ENCODE results near the gene RALB. TPM values are rescaled to one million over a fixed set of nuclear protein-coding genes. Genes with fewer than 3 reads are reported as not detected.
"Not testable (repeated sequence)": the region's sequence is repeated elsewhere in the genome, so short reads cannot be mapped to it uniquely, and the experiment has no call there.

The RALB gene
- total and polyA plus RNA-seq, 8 donors, result 26.3 to 87.4 (median 41.5) TPM

DNA sequence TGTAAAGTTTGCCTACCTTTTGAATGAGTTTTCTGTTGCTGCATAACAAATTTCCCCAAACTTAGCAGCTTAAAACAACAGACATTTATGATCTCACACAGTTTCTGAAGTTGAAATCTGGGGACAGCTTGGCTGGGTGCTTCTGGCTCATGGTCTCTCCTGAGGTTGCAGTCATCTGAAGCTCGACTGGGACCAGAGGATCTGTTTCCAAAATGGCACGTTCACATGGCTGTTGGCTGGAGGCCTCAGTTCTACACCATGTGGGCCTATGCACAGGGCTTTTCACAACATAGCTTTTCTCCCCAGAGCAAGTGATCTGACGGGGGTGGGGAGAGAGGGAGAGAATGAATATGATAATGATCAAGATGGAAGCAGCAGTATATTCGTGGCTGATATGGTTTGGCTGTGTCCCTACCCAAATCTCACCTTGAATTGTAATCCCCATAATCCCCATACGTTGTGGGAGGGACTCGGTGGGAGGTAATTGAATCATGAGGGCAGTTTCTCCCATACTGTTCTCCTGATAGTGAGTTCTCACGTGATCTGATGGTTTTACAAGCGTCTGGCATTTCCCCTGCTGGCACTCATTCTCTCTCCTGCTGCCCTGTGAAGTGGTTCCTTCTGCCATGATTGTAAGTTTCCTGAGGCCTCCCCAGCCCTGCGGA lies 3.5 kb downstream of the RALB start:
- Histone ChIP-seq H3K36me3 (no peaks in the 10 kb centered on the region), H3K27me3 (no peaks in the 10 kb centered on the region), H3K9me3 (peaks cover 0 to 8% (median 0%) of the 10 kb centered on the region in 4 donors), H3K4me3 (no peak overlapping the region), H3K4me1 (peaks cover 13 to 61% (median 36%) of the 10 kb centered on the region in 4 donors), H3K27ac (no peak overlapping the region)
- WGBS, 5 donors, result 70 to 80% (median 73%) methylated on average over 9 of the region's 9 CpGs
- no peak for DNase-seq
- intact Hi-C loops (cut with DNase I; ENCODE audit: low total_unique reads), result no loop called here
- TF ChIP-seq, protein P1, sequence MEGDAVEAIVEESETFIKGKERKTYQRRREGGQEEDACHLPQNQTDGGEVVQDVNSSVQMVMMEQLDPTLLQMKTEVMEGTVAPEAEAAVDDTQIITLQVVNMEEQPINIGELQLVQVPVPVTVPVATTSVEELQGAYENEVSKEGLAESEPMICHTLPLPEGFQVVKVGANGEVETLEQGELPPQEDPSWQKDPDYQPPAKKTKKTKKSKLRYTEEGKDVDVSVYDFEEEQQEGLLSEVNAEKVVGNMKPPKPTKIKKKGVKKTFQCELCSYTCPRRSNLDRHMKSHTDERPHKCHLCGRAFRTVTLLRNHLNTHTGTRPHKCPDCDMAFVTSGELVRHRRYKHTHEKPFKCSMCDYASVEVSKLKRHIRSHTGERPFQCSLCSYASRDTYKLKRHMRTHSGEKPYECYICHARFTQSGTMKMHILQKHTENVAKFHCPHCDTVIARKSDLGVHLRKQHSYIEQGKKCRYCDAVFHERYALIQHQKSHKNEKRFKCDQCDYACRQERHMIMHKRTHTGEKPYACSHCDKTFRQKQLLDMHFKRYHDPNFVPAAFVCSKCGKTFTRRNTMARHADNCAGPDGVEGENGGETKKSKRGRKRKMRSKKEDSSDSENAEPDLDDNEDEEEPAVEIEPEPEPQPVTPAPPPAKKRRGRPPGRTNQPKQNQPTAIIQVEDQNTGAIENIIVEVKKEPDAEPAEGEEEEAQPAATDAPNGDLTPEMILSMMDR (IDR thresholded peaks at IDR 0.05), result no peak
- TF ChIP-seq EP300 (IDR thresholded peaks at IDR 0.05) (no peak), POLR2A (IDR thresholded peaks at IDR 0.05) (no peak), POLR2AphosphoS5 (IDR thresholded peaks at IDR 0.05) (no peak)

DNA sequence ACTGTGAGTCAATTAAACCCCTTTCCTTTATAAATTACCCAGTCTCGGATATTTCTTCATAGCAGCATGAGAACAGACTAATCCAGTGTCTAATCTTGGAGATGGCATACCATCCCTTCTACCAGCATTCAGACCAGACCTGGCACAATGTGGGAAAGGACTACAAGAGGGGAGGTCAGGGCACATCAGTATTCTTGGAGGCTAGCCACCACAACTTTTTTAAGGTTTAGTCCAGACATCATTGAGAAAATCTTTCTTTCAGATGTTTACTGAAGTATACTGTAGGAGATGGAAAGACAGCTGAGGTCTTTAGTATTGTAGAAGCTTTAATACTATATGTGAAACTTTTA lies 4.0 kb downstream of the RALB start:
- intact Hi-C loops (cut with DNase I; ENCODE audit: low total_unique reads), result no loop called here
- H3K4me1 ChIP-seq, result peaks cover 13 to 64% (median 38%) of the 10 kb centered on the region in 4 donors

DNA sequence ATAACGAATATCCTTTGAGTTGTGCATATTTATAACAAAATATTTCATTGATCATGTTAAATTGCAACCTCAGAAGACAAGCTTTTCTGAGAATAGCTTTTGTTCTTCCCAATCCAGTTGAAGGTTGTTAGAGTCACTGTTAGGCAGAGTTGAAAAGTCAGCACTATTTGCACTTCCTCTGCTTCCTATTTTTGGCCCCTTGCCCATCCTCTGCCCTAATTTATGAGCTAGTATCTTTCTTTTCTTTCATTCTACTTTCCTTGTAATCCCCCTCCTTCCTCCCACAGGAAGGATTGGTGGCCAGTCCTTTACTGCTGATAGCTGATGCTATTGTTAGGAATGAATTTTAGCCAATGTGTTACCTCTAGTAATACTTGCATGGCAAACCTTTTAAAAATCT lies 4.9 kb downstream of the RALB start:
- intact Hi-C loops (cut with DNase I; ENCODE audit: low total_unique reads), result no loop called here
- no peak for DNase-seq
- WGBS, 5 donors, result 48 to 69% (median 56%) methylated on average over 1 of the region's 1 CpG
- Histone ChIP-seq H3K36me3 (no peaks in the 10 kb centered on the region), H3K27me3 (no peaks in the 10 kb centered on the region), H3K9me3 (peaks cover 0 to 8% (median 0%) of the 10 kb centered on the region in 4 donors), H3K4me1 (peaks cover 13 to 67% (median 38%) of the 10 kb centered on the region in 4 donors), H3K4me3 (no peak overlapping the region), H3K27ac (no peak overlapping the region)
- TF ChIP-seq, protein P1 (IDR thresholded peaks at IDR 0.05), result no peak
- TF ChIP-seq EP300 (IDR thresholded peaks at IDR 0.05), result no peak
- no peak for TF ChIP-seq POLR2AphosphoS5 (IDR thresholded peaks at IDR 0.05)
- no peak for TF ChIP-seq POLR2A (IDR thresholded peaks at IDR 0.05)

More for the DNA sequence above, 4.0 kb downstream of the RALB start:
- peak overlapping the region in 1 of 5 donors; percentile 20 for H3K27ac ChIP-seq
- H3K27me3 ChIP-seq, result no peaks in the 10 kb centered on the region
- H3K4me3 ChIP-seq, result no peak overlapping the region
- H3K9me3 ChIP-seq, result peaks cover 0 to 8% (median 0%) of the 10 kb centered on the region in 4 donors
- no peaks in the 10 kb centered on the region for H3K36me3 ChIP-seq
- TF ChIP-seq, protein P1 (IDR thresholded peaks at IDR 0.05), result no peak
- TF ChIP-seq EP300 (IDR thresholded peaks at IDR 0.05) (no peak), POLR2A (IDR thresholded peaks at IDR 0.05) (no peak), POLR2AphosphoS5 (IDR thresholded peaks at IDR 0.05) (no peak)
- DNase-seq, result no peak
- WGBS, 5 donors, result 70 to 83% (median 73%) methylated on average over 1 of the region's 1 CpG

DNA sequence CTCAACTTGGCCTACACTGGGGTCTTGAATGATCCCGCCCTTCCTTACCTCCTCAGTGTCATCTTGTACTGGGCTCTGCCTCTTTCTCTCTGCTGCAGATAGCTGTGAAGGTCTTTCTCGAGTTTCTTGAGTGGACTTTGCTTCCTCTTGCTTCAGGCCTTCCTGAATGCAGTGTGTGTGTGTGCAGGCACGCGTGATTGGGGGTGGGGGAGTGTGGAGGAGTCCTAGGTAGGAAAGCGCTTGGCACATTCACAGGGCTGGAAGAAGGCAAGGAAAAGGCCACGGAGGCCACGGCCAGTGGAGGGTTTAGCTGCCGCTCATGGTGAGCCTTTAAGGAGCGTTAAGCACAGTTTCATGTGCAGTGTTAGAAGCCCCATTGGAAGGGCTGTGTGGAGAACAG lies 5.5 kb downstream of the RALB start:
- Histone ChIP-seq H3K9me3 (peaks cover 0 to 8% (median 0%) of the 10 kb centered on the region in 4 donors), H3K27me3 (no peaks in the 10 kb centered on the region), H3K36me3 (no peaks in the 10 kb centered on the region), H3K27ac (no peak overlapping the region), H3K4me3 (no peak overlapping the region), H3K4me1 (peaks cover 13 to 73% (median 38%) of the 10 kb centered on the region in 4 donors)
- 80 to 89% (median 84%) methylated on average over 9 of the region's 9 CpGs for WGBS, 5 donors
- no peak for DNase-seq
- TF ChIP-seq POLR2AphosphoS5 (IDR thresholded peaks at IDR 0.05), result no peak
- no peak for TF ChIP-seq POLR2A (IDR thresholded peaks at IDR 0.05)
- no peak for TF ChIP-seq EP300 (IDR thresholded peaks at IDR 0.05)
- TF ChIP-seq, protein P1 (IDR thresholded peaks at IDR 0.05), result no peak
- intact Hi-C loops (cut with DNase I; ENCODE audit: low total_unique reads), result no loop called here

DNA sequence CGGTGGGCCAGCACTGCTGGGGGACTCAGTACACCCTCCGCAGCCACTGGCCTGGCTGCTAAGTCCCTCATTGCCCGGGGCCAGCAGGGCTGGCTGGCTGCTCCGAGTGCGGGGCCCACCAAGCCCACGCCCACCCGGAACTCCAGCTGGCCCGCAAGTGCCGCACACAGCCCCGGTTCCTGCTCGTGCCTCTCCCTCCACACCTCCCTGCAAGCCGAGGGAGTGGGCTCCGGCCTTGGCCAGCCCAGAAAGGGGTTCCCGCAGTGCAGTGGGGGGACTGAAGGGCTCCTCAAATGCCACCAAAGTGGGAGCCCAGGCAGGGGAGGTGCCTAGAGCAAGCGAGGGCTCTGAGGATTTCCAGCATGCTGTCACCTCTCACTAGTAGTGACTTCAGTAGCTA lies 7.3 kb downstream of the RALB start:
- peaks cover 1 to 72% (median 29%) of the 10 kb centered on the region in 4 donors for H3K4me1 ChIP-seq
- DNase-seq; intact Hi-C loops (cut with DNase I; ENCODE audit: low total_unique reads); H3K9me3 ChIP-seq; H3K27ac ChIP-seq; H3K4me3 ChIP-seq; H3K36me3 ChIP-seq; H3K27me3 ChIP-seq: not testable (repeated sequence)
- 98 to 100% (median 99%) methylated on average over 3 to 12 of the region's 15 CpGs for WGBS, 5 donors

Measured in stomach (tissue), 9 donors.